ENCODE results near the gene GPATCH4. TPM values are rescaled to one million over a fixed set of nuclear protein-coding genes. Genes with fewer than 3 reads are reported as not detected.
A peak's percentile ranks its signal among the peaks of the same experiment; 100 is the strongest.
"Not testable (repeated sequence)": the region's sequence is repeated elsewhere in the genome, so short reads cannot be mapped to it uniquely, and the experiment has no call there.

Gene GPATCH4
- polyA plus RNA-seq, 4 donors: 30.2 to 33.7 (median 31.4) TPM

DNA sequence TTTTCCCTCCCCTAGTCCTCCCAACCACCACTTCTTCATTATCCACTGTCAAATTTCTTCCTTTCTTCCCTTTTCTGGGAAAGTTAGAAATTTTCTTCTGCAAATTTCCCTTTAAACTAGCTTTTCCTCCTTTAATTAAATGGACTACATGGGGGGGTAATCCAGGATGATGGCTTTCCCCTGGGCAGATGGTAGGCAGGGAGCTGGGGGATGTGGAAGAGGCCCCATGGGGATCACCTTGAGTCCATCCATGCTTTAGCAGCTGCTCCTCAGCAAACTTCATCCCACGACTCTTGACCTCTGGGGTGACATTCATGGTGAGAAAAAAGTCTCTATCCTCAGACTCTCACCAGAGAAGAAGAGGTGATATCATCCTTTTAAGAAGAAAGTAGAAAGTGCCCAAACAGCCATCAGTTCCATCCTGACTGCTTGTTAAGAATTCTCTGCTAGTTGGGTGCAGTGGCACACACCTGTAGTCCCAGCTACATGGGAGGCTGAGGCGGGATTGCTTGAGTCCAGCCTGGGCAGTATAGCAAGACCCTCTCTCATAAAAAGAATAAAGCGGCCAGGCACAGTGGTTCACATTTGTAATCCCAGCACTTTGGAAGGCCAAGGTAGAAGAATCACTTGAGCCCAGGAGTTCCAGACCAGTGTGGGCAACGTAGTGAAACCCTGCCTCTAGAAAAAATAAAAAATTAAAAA is 2.4 kb downstream of the GPATCH4 start:
- no peak for DNase-seq (ENCODE audit: low read depth in 4 of 4, low spot score in 3 of 4)

DNA sequence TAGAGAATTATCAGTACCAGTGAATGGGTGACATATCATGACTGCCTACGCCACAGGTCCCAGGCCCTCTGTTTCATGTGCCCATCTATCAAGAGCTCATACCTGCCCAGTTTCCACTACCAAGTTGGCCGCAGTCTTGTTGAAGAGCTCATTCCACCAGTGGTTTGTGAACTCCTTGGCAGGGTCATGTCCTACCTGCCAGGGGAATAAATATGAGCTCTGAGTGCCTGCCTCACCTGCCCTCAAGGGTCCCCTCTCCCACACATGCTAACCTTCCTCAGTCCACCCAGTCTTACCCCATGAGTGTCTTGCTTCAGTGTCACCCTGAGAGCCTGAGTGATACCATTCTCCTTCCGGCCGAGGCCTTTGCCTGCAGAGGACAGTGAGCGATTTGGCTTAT is 3.2 kb downstream of the GPATCH4 start:
- no peak for DNase-seq (ENCODE audit: low read depth in 4 of 4, low spot score in 3 of 4)

DNA sequence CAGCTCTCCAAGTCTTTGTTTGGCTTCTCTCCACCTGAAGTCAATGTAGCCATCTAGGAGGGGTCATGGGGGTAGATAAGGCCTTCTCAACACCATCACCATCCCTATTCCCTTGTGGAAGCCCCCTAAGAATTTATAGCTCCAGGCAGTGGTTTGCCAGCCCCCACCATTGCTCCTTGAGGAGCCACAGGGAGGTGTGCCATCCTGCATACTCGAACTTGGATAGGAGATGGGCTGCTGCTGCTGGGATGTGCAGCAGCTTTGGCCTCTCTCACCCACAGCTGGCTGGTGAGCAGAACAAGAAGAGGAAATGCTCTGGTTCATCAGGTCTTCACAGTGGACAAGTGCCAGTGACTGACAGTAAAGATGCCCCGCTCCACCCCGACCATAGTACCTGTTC is 4.9 kb downstream of the GPATCH4 start:
- no peak for DNase-seq (ENCODE audit: low read depth in 4 of 4, low spot score in 3 of 4)

DNA sequence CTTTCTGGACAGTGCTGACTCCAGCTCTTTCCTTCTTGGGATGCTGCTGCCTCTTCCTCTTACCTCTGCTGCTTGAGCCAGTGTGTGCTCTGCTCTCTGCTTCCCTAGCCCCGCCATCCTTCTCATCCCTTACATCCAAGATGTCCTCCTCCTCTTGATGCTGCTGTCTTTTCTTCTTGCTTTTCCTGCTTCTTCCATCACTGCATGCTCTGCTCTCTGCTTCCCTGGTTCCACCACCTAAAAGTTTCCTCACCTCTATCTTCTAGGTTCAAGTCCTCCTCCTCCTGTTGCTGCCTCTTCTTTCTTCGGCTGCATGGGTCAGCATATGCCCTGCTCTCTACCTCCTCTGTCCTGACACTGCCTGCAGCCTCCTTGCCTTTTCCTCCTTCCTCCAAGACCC is 6.3 kb downstream of the GPATCH4 start:
- DNase-seq (ENCODE audit: low read depth in 4 of 4, low spot score in 3 of 4): no peak

DNA sequence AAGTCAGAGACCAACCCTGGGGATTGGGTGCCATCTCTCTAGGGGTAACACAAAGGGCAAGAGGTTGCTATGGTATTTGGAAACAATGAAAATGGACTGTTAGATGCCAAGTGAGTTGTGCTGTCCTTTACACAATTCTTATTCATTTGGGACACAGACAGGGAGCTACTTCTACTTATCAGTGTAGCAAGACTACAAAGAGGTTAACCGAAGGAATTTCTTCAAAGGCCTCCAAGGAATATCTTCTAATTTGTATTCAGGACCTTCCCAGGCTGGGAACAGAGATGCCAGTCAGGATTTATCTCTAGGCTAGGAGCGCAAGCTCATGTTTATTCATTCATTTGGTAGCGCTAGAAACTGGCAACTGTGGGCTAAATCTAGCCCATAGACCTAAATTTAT is 7.1 kb downstream of the GPATCH4 start:
- DNase-seq (ENCODE audit: low read depth in 4 of 4, low spot score in 3 of 4): no peak

DNA sequence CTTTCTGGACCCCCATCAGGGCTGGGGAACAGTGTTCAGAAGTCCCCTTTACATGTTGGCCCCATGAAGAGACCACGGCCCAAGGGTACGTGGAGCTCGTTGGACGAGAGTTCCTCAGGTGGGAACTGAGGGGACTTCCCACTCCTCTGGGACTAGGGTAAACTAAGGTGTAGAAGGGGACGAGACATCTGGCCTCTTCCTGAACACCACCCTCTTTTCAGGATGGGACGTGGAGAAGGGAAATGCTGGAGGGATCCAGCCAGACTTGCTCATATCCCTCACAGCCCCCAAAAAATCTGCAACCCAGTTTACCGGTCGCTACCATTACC is 7.7 kb downstream of the GPATCH4 start:
- DNase-seq (ENCODE audit: low read depth in 4 of 4, low spot score in 3 of 4): no peak

DNA sequence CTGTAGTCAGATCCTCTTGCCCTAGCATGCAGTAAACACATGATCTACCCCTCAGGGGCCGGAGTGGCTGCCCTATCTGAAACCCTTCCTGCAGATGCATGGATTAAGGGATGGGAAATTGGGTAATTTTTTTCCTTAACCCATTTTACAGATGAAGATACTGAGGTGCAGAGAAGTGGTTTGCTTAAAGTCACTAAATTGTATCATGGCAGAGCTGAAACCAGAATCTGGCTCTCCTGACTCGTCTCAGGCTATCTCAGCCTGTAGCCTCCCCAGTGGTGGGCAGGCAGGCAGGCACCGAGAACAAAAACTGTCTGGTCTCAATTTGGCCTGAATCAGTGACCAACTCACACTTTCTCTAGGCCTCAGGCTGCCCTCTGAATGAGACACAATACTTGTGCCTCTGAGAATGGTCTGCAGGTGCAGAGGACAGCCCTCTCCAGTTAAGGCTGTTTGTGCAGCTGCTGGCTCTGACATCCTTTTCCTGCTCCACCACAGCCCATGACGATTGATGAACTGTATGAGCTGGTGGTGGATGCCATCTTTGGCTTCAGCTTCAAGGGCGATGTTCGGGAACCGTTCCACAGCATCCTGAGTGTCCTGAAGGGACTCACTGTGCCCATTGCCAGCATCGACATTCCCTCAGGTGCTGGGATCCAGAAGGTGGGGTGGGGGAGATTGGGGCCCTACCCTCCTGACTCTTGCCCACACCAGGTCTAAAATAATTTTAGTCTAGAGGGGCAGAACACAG is 8.2 kb downstream of the GPATCH4 start:
- DNase-seq (ENCODE audit: low read depth in 4 of 4, low spot score in 3 of 4): no peak

DNA sequence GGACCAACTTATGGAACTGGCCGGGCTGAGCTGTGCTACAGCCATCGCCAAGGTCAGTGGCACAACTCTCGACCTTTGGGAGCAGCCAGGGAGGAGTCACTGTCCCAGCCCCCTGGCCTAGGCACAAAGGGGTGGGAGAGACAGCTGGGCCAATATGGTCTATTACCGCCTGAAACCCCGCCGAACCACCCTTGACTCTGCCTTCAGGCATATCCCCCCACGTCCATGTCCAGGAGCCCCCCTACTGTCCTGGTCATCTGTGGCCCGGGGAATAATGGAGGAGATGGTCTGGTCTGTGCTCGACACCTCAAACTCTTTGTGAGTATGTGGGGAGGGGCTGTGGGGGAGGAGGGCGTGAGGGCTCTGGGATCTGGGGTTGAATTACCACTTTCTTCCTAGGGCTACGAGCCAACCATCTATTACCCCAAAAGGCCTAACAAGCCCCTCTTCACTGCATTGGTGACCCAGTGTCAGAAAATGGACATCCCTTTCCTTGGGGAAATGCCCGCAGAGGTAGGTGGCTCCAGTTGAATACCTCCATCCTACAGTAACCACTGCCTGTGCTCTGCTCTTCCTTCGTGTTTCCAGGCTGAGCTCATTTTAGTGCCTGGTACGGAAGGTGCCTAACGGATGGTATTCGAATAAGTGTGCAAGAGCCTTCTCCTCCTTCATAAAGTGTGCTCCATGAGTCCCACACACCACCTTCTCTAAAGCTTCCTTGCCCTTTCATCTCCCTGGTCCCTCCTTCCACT is 8.9 kb downstream of the GPATCH4 start:
- no peak for DNase-seq (ENCODE audit: low read depth in 4 of 4, low spot score in 3 of 4)

DNA sequence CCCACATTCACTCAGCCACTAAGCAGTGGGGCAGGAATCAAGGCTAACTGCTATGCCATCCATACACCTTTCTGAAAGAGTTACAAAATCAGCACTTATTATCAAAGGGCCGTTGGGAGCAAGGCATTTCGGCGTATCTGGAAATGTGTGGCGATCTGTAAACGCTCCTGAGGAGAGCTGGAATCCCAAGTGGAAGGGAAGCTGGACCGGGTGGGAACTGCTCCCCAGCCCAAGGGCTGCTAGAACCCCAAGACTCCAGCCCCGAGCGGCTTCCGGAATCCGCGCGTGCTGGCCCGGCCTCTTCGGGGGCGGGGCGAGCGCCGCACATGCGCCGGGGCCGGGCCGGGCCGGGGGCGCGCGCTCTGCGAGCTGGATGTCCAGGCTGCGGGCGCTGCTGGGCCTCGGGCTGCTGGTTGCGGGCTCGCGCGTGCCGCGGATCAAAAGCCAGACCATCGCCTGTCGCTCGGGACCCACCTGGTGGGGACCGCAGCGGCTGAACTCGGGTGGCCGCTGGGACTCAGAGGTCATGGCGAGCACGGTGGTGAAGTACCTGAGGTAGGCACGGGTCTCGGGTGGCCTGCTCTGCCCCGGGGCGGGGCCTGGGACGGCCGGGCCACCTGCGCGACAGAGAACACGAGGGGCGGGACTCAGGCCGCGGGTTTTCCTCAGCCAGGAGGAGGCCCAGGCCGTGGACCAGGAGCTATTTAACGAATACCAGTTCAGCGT is 9.7 kb downstream of the GPATCH4 start, which contains the start of gene NAXE:
Gene NAXE, plus strand, starts transcription at position 345 of the 726 bp plus-strand sequence. Its CDS starts 29 bp downstream, at position 374.
- DNase-seq (ENCODE audit: low read depth in 4 of 4, low spot score in 3 of 4): no peak

DNA sequence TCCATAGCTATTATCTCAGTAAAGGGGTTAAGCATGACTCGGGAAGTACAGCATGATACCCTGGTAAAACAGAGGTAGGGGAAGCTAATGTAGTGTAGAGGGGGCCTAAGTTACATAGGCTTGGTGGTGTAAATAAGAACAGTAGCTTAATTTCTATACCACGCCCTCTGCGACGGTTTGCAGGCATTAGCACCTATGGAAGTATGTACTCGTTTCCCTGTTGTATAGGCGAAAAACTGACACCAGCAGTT is 10.2 kb downstream of the GPATCH4 start:
- no peak for DNase-seq (ENCODE audit: low read depth in 4 of 4, low spot score in 3 of 4)

DNA sequence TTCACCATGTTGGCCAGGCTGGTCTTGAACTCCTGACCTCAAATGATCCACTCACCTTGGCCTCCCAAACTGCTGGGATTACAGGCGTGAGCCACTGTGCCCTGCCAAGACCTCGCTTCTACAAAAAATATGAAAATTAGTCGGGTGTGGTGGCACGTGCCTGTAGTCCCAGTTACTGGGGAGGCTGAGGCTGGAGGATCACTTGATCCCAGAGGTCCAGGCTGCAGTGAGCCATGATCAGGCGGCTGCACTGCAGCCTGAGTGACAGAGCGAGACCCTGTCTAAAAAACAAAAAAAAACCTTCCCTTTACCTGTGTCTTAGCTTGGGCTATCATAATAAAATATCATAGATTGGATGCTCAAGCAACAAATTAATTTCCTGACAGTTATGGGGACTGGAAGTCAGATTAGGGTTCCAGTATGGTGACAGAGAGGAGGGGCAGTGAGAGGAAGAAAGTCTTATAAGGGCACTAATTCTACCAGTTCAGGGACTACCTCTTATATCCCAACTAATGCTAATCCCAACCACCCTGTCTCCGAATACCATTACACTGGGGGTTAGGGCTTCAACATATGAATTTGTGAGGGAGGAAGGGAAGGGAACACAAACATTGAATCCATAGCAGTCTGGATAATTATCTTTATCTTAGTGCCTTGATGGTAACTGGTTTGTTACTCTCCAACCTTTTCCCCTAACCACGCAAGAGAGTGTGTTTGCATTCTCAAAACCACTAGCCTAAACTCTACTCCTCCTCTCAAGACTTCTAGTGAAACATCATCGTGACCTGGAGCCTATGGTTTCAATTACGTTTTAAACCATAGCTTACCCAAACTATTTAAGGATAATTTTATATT is 10.7 kb downstream of the GPATCH4 start:
- DNase-seq (ENCODE audit: low read depth in 4 of 4, low spot score in 3 of 4): no peak

DNA sequence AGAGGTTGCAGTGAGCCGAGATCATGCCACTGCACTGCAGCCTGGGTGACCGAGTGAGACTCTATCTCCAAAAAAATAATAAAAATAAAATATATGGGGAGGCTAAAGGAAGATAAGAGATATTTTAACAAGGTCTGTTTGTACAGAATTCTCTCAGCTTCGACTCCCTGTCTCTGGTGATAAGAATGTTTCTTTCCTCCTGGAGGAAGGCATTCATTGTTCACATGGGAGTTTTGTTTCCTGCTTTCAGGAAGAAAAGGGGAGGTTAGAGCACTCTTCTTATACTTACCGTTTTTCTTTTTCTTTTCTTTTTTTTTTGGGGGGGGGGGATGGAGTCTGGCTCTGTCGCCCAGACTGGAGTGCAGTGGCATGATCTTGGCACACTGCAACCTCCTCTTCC is 11.7 kb downstream of the GPATCH4 start:
- no peak for DNase-seq (ENCODE audit: low read depth in 4 of 4, low spot score in 3 of 4)

DNA sequence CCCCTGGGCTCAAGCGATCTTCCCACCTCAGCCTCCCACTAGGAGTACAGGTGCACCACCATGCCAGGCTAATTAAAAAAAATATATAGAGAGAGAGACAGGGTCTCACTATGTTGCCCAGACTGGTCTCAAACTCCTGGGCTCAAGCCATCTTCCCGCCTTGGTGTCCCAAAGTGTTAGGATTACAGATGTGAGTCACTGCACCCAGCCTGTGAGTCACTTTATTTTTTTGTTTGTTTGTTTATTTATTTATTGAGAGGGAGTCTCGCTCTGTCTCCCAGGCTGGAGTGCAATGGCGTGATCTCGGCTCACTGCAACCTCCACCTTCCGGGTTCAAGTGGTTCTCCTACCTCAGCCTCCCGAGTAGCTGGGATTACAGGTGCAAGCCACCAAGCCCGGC is 13.4 kb downstream of the GPATCH4 start:
- not testable (repeated sequence) for DNase-seq (ENCODE audit: low read depth in 4 of 4, low spot score in 3 of 4)

DNA sequence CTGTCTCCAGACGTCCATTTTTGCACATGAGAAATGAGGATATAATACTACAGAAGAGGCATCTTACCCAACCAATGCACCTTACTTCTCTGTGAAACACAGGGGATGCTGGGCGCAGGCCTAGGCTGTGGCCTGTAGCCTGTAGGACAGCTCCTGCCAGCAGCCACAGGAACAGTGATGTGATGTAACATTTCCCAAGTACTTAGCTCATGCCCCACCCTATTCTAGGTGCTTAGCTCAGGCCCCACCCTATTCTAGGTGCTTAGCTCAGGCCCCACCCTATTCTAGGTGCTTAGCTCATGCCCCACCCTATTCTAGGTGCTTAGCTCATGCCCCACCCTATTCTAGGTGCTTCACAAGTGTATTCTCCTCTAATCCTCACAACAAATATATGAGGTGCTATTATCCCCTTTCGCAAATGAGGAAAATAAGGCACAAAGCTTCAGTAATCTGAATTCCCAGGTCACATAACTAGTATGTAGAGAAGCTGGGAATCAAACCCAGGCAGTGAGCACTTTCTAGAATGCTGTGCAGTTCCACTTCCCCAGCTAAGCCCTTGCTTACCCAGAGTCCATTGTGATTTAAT is 14.3 kb downstream of the GPATCH4 start:
- DNase-seq (ENCODE audit: low read depth in 4 of 4, low spot score in 3 of 4): no peak

DNA sequence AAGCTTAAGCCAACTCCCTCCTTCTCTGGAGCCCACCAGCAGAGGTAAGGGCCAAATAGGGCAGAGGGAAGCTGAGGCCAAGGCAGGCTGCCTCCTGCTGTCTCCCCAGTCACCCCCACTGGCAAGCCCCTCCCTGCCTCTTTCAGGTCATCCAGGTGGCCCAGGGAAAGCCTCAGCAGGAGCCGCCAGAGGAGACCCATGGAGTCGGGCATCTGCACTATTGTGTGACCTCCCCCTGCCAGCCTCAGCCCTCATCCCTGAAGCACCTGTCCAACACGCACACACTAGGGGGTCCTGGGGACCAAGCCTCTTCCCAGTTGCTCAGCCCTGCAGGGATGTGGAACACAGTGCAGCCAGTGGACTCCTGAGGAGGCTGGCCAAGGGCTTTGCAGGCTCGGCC is 15.0 kb downstream of the GPATCH4 start:
- no peak for DNase-seq (ENCODE audit: low read depth in 4 of 4, low spot score in 3 of 4)

DNA sequence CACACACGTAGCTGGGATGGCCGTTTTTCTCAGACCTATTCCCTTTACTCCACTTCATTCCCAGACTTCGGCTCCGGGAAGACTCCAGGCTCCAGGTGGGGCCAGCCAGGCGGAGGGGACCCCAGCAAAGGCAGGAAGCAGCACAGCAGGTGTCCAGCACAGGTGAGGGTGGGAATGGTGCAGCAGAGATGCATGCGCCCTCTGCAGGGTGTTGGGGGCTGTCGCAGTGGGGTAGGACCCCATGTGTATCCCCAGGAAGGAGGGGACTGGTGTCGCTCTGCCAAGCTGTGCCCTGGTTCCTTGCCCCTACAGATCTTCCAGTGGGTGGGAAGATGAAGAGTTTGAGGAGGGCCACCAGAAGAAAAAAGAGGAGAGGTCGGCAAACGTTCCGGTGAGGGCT is 16.5 kb downstream of the GPATCH4 start:
- DNase-seq (ENCODE audit: low read depth in 4 of 4, low spot score in 3 of 4): no peak

DNA sequence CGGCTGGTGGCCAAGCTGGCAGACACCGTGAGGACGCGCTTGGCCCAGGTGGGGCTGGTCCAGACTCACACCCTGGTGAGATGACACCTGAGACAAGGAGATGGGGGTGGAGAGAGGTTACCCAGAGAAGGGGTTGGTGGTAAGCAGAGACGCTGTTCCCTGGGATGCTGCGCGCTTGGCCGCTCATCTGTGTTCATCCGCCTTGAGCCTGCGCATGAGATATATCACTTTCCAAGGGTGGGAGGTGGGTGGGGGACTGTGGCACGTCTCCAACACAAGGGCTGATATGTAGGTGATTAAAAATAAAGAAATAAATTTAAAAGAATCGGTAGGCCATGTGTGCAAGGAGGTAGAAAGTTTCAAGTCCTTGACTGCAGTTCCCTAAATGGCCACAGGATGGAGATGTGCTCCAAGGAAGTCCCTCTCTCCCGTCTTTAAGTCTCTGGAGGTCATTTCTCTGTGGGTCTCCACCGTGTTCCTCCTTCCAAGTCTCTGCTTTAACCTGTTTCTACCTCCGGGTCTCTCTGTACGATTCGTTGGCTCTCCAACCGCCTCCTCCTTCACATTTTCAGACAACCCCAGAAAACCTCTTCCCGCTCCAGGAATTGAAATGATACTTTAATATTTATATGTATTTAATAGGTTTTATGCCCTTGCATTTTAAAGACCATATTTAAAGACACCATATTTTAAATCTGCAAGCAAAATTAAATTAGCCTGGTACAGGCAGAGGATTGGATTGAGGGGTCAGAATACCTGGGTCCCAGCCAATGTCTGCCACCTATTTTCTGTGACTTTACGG is 17.3 kb downstream of the GPATCH4 start:
- peak in 2 of 4 donors; percentile 75 to 80 for DNase-seq (ENCODE audit: low read depth in 4 of 4, low spot score in 3 of 4)

DNA sequence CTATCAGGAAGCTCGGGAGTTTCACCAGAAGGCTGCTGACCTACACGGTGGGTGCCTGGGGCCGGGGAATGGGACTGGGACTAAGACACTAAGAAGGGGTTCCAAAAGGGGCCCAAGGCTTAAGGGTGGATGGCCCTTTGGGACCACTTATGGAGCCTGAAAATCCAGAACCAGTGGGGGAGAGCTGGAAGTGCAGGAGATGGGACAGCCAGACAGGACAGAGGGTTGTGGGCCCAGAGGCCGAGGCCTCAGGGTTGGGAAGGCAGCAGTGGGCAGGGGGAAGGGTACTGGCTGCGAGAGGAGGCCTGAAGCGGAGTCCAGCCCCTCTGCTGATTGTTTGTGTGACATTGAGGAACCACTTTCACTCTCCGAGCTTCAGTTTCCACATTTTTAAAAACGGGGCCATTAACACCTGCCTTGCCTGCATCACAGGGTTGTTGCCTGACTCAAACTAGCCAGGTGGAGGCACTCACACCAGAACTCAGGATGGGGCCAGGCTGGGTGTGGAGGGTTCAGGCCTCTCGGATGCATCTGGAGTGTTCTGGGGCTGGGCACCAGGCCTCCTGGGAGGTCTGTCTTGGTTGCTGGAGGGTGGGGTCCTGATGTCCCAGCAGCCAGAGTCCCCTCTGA is 18.8 kb downstream of the GPATCH4 start:
- no peak for DNase-seq (ENCODE audit: low read depth in 4 of 4, low spot score in 3 of 4)

Data from right renal pelvis (tissue), 4 donors.